Astrocyte (in vitro differentiated cells and primary cell): ENCODE results near the gene SH3BP5. TPM values are rescaled to one million over a fixed set of nuclear protein-coding genes. Genes with fewer than 3 reads are reported as not detected.

Experiments used
- DNase-seq: peaks from one replicate; pipeline ENCODE4 v3.0.0-alpha.2; 2010; ENCODE audit warnings: low read depth
- FAIRE-seq: peaks from 2 replicates; lab custom pipeline; 2011; peaks lifted over from hg19 to GRCh38; lab: Jason Lieb, UNC
- H2AFZ ChIP-seq: 2 replicates; pipeline ENCODE4 v1.6.0; 2012; ENCODE audit warnings: low read depth, low read length, inconsistent platforms
- H3K27ac ChIP-seq: 2 replicates; pipeline ENCODE4 v1.5.1; 2011; ENCODE audit warnings: low read depth, low read length, inconsistent platforms
- H3K27me3 ChIP-seq: 2 replicates; pipeline ENCODE4 v1.6.0; 2011; ENCODE audit warnings: low read length, inconsistent platforms; ENCODE audit not compliant: insufficient read depth
- H3K36me3 ChIP-seq: 2 replicates; pipeline ENCODE4 v1.5.1; 2011; ENCODE audit warnings: low read length, inconsistent platforms; ENCODE audit not compliant: insufficient read depth
- H3K4me1 ChIP-seq: 2 replicates; pipeline ENCODE4 v1.5.1; 2011; ENCODE audit warnings: low read length, inconsistent platforms; ENCODE audit not compliant: insufficient read depth
- H3K4me2 ChIP-seq: 2 replicates; pipeline ENCODE4 v1.6.0; 2012; ENCODE audit warnings: low read length, inconsistent platforms
- H3K4me3 ChIP-seq: 2 replicates; pipeline ENCODE4 v1.5.1; 2011; ENCODE audit warnings: low read depth, mild to moderate bottlenecking, low read length, inconsistent platforms; ENCODE audit not compliant: insufficient read depth
- H3K79me2 ChIP-seq: 2 replicates; pipeline ENCODE4 v1.6.0; 2012; ENCODE audit warnings: mild to moderate bottlenecking, low read length, inconsistent platforms; ENCODE audit not compliant: insufficient read depth
- H3K9ac ChIP-seq: 2 replicates; pipeline ENCODE4 v1.6.0; 2012; ENCODE audit warnings: mild to moderate bottlenecking, low read length, inconsistent platforms
- H3K9me3 ChIP-seq: 2 replicates; pipeline ENCODE4 v1.5.1; 2012; ENCODE audit warnings: low read depth, mild to moderate bottlenecking, low read length, inconsistent platforms; ENCODE audit not compliant: insufficient read depth
- H4K20me1 ChIP-seq: 2 replicates; pipeline ENCODE4 v1.6.0; 2012; ENCODE audit warnings: low read length, inconsistent platforms; ENCODE audit not compliant: insufficient read depth
- H3K27ac Mint-ChIP-seq: one replicate; pipeline ENCODE4 v1.8.0; 2021; ENCODE audit warnings: mild to moderate bottlenecking, mixed read lengths; ENCODE audit not compliant: unreplicated experiment
- H3K27me3 Mint-ChIP-seq: one replicate; pipeline ENCODE4 v1.8.0; 2021; ENCODE audit warnings: low read depth, mixed read lengths; ENCODE audit not compliant: unreplicated experiment
- H3K36me3 Mint-ChIP-seq: one replicate; pipeline ENCODE4 v1.8.0; 2021; ENCODE audit warnings: low read depth, mixed read lengths; ENCODE audit not compliant: unreplicated experiment
- H3K4me1 Mint-ChIP-seq: one replicate; pipeline ENCODE4 v1.8.0; 2021; ENCODE audit warnings: low read depth, mixed read lengths; ENCODE audit not compliant: unreplicated experiment
- H3K4me3 Mint-ChIP-seq: one replicate; pipeline ENCODE4 v1.8.0; 2021; ENCODE audit warnings: mild to moderate bottlenecking, moderate library complexity, mixed read lengths; ENCODE audit not compliant: unreplicated experiment
- H3K9me3 Mint-ChIP-seq: one replicate; pipeline ENCODE4 v1.8.0; 2021; ENCODE audit warnings: mild to moderate bottlenecking, mixed read lengths; ENCODE audit not compliant: unreplicated experiment
- CTCF ChIP-seq: IDR thresholded peaks from 2 replicates; pipeline ENCODE4 v1.5.1; 2011; ENCODE audit warnings: low read depth, mild to moderate bottlenecking, inconsistent platforms, low read length, moderate library complexity; ENCODE audit not compliant: insufficient read depth
- EZH2 ChIP-seq: IDR thresholded peaks from 2 replicates; pipeline ENCODE4 v1.6.1; 2012; ENCODE audit warnings: mild to moderate bottlenecking, low read length, inconsistent platforms; ENCODE audit not compliant: insufficient read depth
- total RNA-seq: library from RNA; stranded (reverse); gene quantifications from 2 replicates; pipeline ENCODE4 v1.2.1, GENCODE V29; 2021

Gene SH3BP5
- total RNA-seq, 1 donor from 2014 or later = 25.2 TPM

- Mint-ChIP-seq H3K4me1 (peaks cover 45% of the 10 kb centered on the region), H3K27me3 (no peaks in the 10 kb centered on the region), H3K27ac (no peak overlapping the region), H3K9me3 (peaks cover 2% of the 10 kb centered on the region), H3K36me3 (peaks cover 2% of the 10 kb centered on the region), H3K4me3 (no peak overlapping the region)
- TF ChIP-seq CTCF (no peak), EZH2 (no peak)
- H2AFZ ChIP-seq = no peak overlapping the region
- H3K79me2 ChIP-seq = peaks cover 62% of the 10 kb centered on the region
- H3K4me2 ChIP-seq = peak overlapping the region; percentile 61
- no peak overlapping the region for H3K4me3 ChIP-seq
- peaks cover 39% of the 10 kb centered on the region for H3K4me1 ChIP-seq
- H3K27me3 ChIP-seq = no peaks in the 10 kb centered on the region
- no peak overlapping the region for H3K27ac ChIP-seq
- no peaks in the 10 kb centered on the region for H3K9me3 ChIP-seq
- no peak for FAIRE-seq
- H3K9ac ChIP-seq = no peak overlapping the region
- H4K20me1 ChIP-seq = peaks cover 8% of the 10 kb centered on the region
- no peaks in the 10 kb centered on the region for H3K36me3 ChIP-seq
- no peak for DNase-seq
Observed at GRCh38 chr3:15319136-15319535, 13.2 kb downstream of the SH3BP5 start.

- no peak for DNase-seq
- no peaks in the 10 kb centered on the region for H3K36me3 ChIP-seq
- H4K20me1 ChIP-seq = peaks cover 8% of the 10 kb centered on the region
- no peaks in the 10 kb centered on the region for H3K9me3 ChIP-seq
- Mint-ChIP-seq H3K9me3 (peaks cover 2% of the 10 kb centered on the region), H3K4me1 (peaks cover 42% of the 10 kb centered on the region), H3K4me3 (no peak overlapping the region), H3K27ac (no peak overlapping the region), H3K27me3 (no peaks in the 10 kb centered on the region), H3K36me3 (peaks cover 2% of the 10 kb centered on the region)
- H3K4me1 ChIP-seq = peaks cover 38% of the 10 kb centered on the region
- TF ChIP-seq CTCF (no peak), EZH2 (no peak)
- H3K79me2 ChIP-seq = peaks cover 60% of the 10 kb centered on the region
- no peak overlapping the region for H3K4me2 ChIP-seq
- no peak for FAIRE-seq
- no peak overlapping the region for H3K9ac ChIP-seq
- no peak overlapping the region for H3K27ac ChIP-seq
- no peak overlapping the region for H3K4me3 ChIP-seq
- H3K27me3 ChIP-seq = no peaks in the 10 kb centered on the region
- H2AFZ ChIP-seq = no peak overlapping the region
Observed at GRCh38 chr3:15318661-15319060, 13.7 kb downstream of the SH3BP5 start.

- H3K27ac ChIP-seq = peak overlapping the region; percentile 72
- peak overlapping the region; percentile 53 for H3K9ac ChIP-seq
- no peak overlapping the region for H3K4me3 ChIP-seq
- peaks cover 2% of the 10 kb centered on the region for H3K9me3 Mint-ChIP-seq
- H3K79me2 ChIP-seq = peaks cover 53% of the 10 kb centered on the region
- peaks cover 42% of the 10 kb centered on the region for H3K4me1 Mint-ChIP-seq
- H3K9me3 ChIP-seq = no peaks in the 10 kb centered on the region
- H3K36me3 ChIP-seq = no peaks in the 10 kb centered on the region
- no peak overlapping the region for H2AFZ ChIP-seq
- no peak overlapping the region for H3K27ac Mint-ChIP-seq
- no peak for FAIRE-seq
- H3K36me3 Mint-ChIP-seq = peaks cover 2% of the 10 kb centered on the region
- DNase-seq = peak; percentile 84
- no peak overlapping the region for H3K4me3 Mint-ChIP-seq
- H3K27me3 Mint-ChIP-seq = no peaks in the 10 kb centered on the region
- H3K4me1 ChIP-seq = peaks cover 38% of the 10 kb centered on the region
- peak overlapping the region; percentile 66 for H3K4me2 ChIP-seq
- H3K27me3 ChIP-seq = no peaks in the 10 kb centered on the region
- H4K20me1 ChIP-seq = peaks cover 8% of the 10 kb centered on the region
- TF ChIP-seq EZH2 (no peak), CTCF (no peak)
Observed at GRCh38 chr3:15316998-15317435, 15.4 kb downstream of the SH3BP5 start.
